Brain microvascular endothelial cell (primary cell): Measurements from ENCODE around the gene LCTL.

Source experiments
- DNase-seq: peaks from one replicate; pipeline ENCODE4 v3.0.0-alpha.2; 2020
- H3K27ac ChIP-seq: fragments of 250-450 bp; sonication (Bioruptor Pico); 2 replicates; pipeline ENCODE4 v1.5.1; 2020; ENCODE audit warnings: mild to moderate bottlenecking, moderate library complexity
- H3K27me3 ChIP-seq: fragments of 250-450 bp; sonication (Bioruptor Pico); replicated peaks from 2 replicates; pipeline ENCODE4 v1.5.1; 2020; ENCODE audit warnings: mild to moderate bottlenecking
- H3K36me3 ChIP-seq: fragments of 250-450 bp; sonication (Bioruptor Pico); replicated peaks from 2 replicates; pipeline ENCODE4 v1.5.1; 2020; ENCODE audit warnings: mild to moderate bottlenecking
- H3K4me3 ChIP-seq: 2 replicates; pipeline ENCODE4 v1.5.1; 2011; ENCODE audit warnings: low read depth, mild to moderate bottlenecking, control low read depth, low read length, moderate library complexity
- in situ Hi-C: cut with HindIII; loops from 2 replicates; pipeline ENCODE4 v1.10.0; 2017; ENCODE audit warnings: low sequenced_read_pairs, low pct_ligation_motif_present
- TF ChIP-seq, protein P1 (sequence below): IDR thresholded peaks from 2 replicates; pipeline ENCODE4 v1.5.1; 2011; ENCODE audit warnings: low read depth, mild to moderate bottlenecking, moderate library complexity, low read length, control low read depth, inconsistent platforms; ENCODE audit errors: missing control alignments

The LCTL gene

DNA sequence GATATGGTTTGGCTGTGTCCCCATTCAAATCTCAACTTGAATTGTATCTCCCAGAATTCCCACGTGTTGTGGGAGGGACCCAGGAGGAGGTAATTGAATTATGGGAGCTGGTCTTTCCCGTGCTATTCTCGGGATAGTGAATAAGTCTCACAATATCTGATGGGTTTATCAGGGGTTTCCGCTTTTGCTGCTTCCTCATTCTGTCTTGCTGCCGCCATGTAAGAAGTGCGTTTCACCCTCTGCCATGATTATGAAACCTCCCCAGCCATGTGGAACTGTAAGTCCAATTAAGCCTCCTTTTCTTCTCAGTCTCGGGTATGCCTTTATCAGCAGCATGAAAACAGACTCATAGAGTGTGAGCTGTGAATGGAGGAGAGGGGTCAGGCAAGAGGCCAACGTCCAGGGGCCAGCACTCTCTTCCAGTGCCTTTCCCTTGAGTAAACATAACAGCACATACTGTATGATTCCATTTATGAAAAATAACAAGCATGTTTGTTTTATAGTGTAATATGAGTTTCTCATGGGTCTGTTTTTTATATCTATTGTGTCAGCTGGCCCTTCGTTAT is 16.3 kb upstream of the LCTL start:
- peak; percentile 42 for DNase-seq
- no peaks in the 10 kb centered on the region for H3K36me3 ChIP-seq
- H3K4me3 ChIP-seq, result no peak overlapping the region
- no peaks in the 10 kb centered on the region for H3K27me3 ChIP-seq
- TF ChIP-seq, protein P1, sequence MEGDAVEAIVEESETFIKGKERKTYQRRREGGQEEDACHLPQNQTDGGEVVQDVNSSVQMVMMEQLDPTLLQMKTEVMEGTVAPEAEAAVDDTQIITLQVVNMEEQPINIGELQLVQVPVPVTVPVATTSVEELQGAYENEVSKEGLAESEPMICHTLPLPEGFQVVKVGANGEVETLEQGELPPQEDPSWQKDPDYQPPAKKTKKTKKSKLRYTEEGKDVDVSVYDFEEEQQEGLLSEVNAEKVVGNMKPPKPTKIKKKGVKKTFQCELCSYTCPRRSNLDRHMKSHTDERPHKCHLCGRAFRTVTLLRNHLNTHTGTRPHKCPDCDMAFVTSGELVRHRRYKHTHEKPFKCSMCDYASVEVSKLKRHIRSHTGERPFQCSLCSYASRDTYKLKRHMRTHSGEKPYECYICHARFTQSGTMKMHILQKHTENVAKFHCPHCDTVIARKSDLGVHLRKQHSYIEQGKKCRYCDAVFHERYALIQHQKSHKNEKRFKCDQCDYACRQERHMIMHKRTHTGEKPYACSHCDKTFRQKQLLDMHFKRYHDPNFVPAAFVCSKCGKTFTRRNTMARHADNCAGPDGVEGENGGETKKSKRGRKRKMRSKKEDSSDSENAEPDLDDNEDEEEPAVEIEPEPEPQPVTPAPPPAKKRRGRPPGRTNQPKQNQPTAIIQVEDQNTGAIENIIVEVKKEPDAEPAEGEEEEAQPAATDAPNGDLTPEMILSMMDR, result no peak
- in situ Hi-C loops, result no loop called here
- no peak overlapping the region for H3K27ac ChIP-seq

DNA sequence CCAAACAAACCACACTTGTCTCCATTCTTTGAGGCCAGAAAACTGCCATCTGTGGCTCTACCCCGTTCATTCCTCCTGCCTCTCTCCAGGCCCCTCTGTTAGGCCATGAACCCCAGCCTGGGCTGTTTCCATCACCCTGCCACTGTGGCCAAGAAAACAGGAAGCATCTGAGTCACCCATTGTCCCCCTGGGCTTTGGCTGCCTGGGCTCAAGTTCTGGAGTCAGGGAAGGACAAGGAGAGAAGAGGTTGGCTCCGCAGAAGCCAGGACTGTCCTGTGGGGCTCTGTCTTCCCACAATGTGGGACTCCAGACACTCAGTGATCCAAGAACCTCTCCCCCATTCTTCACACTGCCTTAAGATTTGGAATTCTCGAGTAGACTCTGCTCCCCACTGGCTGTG is 14.8 kb upstream of the LCTL start:
- TF ChIP-seq, protein P1, result no peak
- Histone ChIP-seq H3K4me3 (no peak overlapping the region), H3K27me3 (no peaks in the 10 kb centered on the region), H3K36me3 (no peaks in the 10 kb centered on the region), H3K27ac (peak overlapping the region; percentile 5)
- in situ Hi-C loops, result no loop called here
- peak; percentile 55 for DNase-seq

DNA sequence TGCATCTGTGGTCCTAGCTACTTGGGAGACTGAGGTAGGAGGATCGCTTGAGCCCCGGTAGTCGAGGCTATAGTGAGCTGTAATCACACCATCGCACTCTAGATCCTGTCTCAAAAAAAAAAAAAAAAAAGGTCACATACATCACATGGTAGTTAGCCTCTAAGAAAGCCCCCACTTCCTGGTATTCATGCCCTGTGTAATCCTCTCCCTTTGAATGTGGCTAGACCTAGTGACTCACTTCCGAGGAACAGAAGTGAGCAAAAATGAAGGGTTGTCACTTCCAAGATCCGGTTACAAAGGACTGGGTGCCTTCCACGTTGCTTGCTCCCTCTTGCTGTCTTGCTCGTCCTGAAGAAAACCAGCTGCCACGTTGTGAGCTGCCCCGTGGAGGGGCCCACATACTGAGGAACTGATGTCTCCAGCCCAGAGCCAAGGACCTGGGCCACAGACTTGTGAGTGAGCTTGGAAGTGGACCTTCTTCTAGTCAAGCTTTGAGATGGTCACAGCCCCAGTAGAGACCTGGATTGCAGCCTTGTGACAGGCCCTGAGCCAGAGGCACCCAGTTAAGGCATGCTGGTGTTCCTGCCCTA is 12.6 kb upstream of the LCTL start:
- DNase-seq, result peak; percentile 60
- H3K27me3 ChIP-seq, result no peaks in the 10 kb centered on the region
- no peaks in the 10 kb centered on the region for H3K36me3 ChIP-seq
- TF ChIP-seq, protein P1, result no peak
- no peak overlapping the region for H3K4me3 ChIP-seq
- H3K27ac ChIP-seq, result peak overlapping the region; percentile 13
- in situ Hi-C loops, result no loop called here

DNA sequence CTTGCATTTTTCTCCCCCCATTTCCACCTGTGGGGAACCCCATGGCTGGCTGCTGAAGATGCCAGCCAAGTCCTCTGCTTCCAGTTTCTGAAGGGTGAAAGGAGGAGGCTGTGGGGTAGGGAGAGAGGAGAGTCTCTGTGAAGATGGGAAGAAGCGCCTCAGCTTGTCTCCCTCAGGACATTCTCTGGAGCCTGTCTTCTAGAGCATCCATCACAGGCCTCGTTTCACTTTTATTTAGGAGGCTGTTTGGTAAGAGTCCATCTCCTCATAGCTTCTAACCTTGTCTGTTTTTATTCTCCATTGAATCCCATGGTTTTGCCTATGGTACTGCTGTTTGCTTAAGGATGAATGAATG is 8.8 kb upstream of the LCTL start:
- in situ Hi-C loops, result no loop called here
- Histone ChIP-seq H3K27me3 (no peaks in the 10 kb centered on the region), H3K4me3 (no peak overlapping the region), H3K36me3 (no peaks in the 10 kb centered on the region), H3K27ac (no peak overlapping the region)
- no peak for DNase-seq
- TF ChIP-seq, protein P1, result no peak

DNA sequence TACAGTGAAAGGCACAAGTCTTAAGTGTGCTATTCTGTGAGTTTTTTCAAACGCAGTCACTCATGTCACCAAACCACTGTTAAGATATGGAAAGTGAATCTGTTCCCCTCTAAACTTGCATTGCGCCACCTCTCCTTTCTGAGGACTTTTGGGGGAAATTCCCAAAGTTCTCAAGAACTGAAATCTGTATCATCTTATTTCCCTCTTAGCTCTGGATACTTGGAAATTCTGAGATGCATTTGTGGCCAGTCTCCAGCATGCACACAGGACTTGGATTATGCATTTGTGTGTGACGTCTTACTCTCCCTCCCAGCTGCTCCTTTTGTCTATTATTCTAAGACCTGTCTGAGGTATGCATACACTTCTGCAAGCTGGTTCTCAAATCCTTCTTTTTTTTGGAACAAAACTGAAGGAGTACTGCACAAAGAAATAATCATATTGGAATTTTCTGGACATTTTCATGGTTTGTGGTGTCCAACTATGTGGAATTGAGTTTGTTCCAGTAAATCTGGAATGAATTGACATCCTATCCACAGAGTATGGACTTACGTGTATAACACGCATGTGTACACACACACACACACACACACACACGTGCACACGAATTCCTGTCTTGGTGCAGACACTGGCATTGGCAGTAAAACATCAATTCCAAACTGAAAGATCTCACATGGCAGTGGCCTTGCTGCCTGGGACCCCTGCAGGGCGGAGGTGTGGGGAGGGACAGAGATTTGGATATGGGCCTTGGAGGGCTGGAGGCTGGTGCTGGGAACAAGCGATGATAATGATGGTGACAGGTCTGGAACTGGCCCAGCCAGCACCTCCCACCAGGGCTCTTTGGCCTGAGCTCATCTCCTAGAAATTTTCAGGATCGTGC is 8.2 kb upstream of the LCTL start:
- H3K27me3 ChIP-seq, result no peaks in the 10 kb centered on the region
- in situ Hi-C loops, result no loop called here
- TF ChIP-seq, protein P1, result no peak
- H3K4me3 ChIP-seq, result no peak overlapping the region
- H3K36me3 ChIP-seq, result no peaks in the 10 kb centered on the region
- H3K27ac ChIP-seq, result no peak overlapping the region
- no peak for DNase-seq
